GM12892 (cell line): ENCODE data around the gene COX8C.

Experiments
- POLR2A ChIP-seq: IDR thresholded peaks from 2 replicates; pipeline ENCODE4 v1.6.1; 2011; ENCODE audit warnings: low read depth, low read length, control low read depth
- POLR2AphosphoS5 ChIP-seq: IDR thresholded peaks from 2 replicates; pipeline ENCODE4 v1.6.1; 2011; ENCODE audit warnings: low read depth, low read length, control low read depth
- TAF1 ChIP-seq: IDR thresholded peaks from 2 replicates; pipeline ENCODE4 v1.6.1; 2011; ENCODE audit warnings: low read depth, mild to moderate bottlenecking, control low read depth, low read length, borderline replicate concordance

- TF ChIP-seq POLR2A = no peak
- TF ChIP-seq TAF1 = no peak
- TF ChIP-seq POLR2AphosphoS5 = no peak
These were observed 15.1 kb upstream of the COX8C start for GRCh38 chr14:93331728-93332396.
